ENCODE measurements around the gene CYP3A5. TPM values are rescaled to one million over a fixed set of nuclear protein-coding genes. Genes with fewer than 3 reads are reported as not detected.
A peak's percentile ranks its signal among the peaks of the same experiment; 100 is the strongest.

Gene CYP3A5
- total and polyA plus RNA-seq, 2 of the 13 experiments (the other 11 are each of a cell fraction or from before 2014, with no cell fraction given) = 5.7 to 9.3 TPM

DNA sequence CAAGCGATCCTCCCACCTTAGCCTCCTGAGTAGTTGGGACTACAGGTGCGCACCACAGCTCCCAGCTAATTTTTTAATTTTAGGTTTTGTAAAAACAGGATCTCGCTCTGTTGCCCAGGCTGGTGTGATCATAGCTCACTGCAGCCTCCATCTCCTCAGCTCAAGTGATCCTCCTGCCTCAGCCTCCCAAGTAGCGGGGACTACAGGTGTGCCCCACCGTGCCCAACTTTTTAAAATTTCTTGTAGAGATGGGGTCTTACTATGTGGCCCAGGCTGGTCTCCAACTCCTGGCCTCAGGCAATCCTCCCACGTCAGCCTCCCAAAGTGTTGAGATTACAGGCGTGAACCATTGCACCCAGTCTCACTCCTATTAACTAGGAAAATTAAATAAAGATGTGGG is 74.3 kb downstream of the CYP3A5 start:
- BruUV-seq (replicated peaks) = no TSS peak
- Histone ChIP-seq H3K27ac (ENCODE audit: extremely low read length, insufficient read depth, low read length) (no peak overlapping the region), H3K9ac (ENCODE audit: insufficient read depth, low read depth, low read length) (no peak overlapping the region), H2AFZ (ENCODE audit: low read length) (no peak overlapping the region), H3K79me2 (ENCODE audit: insufficient read depth, low read length) (no peaks in the 10 kb centered on the region), H3K4me2 (ENCODE audit: low read depth, low read length) (no peak overlapping the region), H4K20me1 (ENCODE audit: insufficient read depth, low read length) (no peaks in the 10 kb centered on the region), H3K36me3 (replicated peaks in 1 of 2; ENCODE audit: control insufficient read depth in 1 of 2, insufficient read depth in 2 of 2, low read length in 2 of 2) (no peaks in the 10 kb centered on the region), H3K4me3 (replicated peaks in 1 of 3; ENCODE audit: insufficient read depth in 1 of 3, low read depth in 2 of 3, low read length in 3 of 3) (no peak overlapping the region), H3K4me1 (ENCODE audit: insufficient read depth, low read length) (peaks cover 30% of the 10 kb centered on the region), H3K9me3 (ENCODE audit: low read length) (no peaks in the 10 kb centered on the region), H3K27me3 (ENCODE audit: control insufficient read depth in 1 of 2, insufficient read depth in 2 of 2, low read length in 2 of 2) (no peaks in the 10 kb centered on the region)
- ChIA-PET POLR2A (interaction anchor here (1.1 kb wide), 1 partner anchor 47 kb away, joined by 3 read pairs; the partner anchor contains the start of gene ZNF655), CTCF (ENCODE audit: low intra/inter-chr PET ratio, low total read pairs) (no interaction called here)
- FAIRE-seq (no peak), ATAC-seq (no peak), DNase-seq (ENCODE audit: low spot score) (no peak)
- TF ChIP-seq ZNF263 (CRISPR knock-in tag; IDR thresholded peaks at IDR 0.05) (no peak), RAD51 (IDR thresholded peaks at IDR 0.05; ENCODE audit: borderline replicate concordance) (no peak)
- intact Hi-C loops (cut with micrococcal nuclease; ENCODE audit: unreplicated experiment) (no loop called here), in situ Hi-C loops (cut with HindIII; ENCODE audit: extremely low pct_ligation_motif_present, low pct_unique_long_range_greater_than_20kb) (no loop called here)
- 94% methylated on average over 7 of the region's 7 CpGs for WGBS (ENCODE audit: low lambda C conversion rate)

DNA sequence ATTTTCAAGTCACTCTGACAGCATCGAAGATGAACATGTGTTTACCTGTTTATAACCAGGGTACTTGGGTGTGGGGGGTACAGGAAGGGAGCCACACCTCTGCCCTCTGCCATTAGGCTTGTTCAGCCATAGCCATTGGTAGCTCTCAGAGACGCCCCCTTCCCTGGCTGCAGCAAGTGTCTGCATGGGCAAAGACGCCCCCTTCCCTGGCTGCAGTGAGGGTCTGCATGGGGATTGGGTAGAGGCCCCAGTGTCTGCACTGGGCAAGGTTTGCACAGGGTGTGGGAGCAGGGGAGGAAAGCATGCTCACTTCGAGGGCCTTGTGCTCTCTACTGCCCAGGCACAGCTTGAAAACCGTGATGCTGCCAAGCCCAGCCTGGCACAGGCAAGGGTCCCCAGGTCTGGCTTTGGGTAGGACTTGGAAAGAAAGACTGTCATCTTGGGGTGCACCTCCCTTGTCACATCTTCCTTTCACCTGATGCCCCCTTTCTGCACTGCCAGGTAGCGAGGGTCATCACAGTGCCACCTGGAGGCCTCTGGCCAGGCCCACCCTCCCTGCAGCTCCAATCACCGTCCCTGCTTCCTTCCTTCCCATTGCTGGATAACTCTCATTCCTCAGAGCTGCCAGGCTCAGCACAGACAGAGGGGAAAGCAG is 78.0 kb downstream of the CYP3A5 start:
- Histone ChIP-seq H3K27me3 (ENCODE audit: control insufficient read depth in 1 of 2, insufficient read depth in 2 of 2, low read length in 2 of 2) (no peaks in the 10 kb centered on the region), H3K36me3 (replicated peaks in 1 of 2; ENCODE audit: control insufficient read depth in 1 of 2, insufficient read depth in 2 of 2, low read length in 2 of 2) (no peaks in the 10 kb centered on the region), H3K4me1 (ENCODE audit: insufficient read depth, low read length) (peaks cover 24% of the 10 kb centered on the region), H3K9ac (ENCODE audit: insufficient read depth, low read depth, low read length) (no peak overlapping the region), H3K79me2 (ENCODE audit: insufficient read depth, low read length) (no peaks in the 10 kb centered on the region), H3K9me3 (ENCODE audit: low read length) (no peaks in the 10 kb centered on the region), H3K4me2 (ENCODE audit: low read depth, low read length) (peak overlapping the region; percentile 72; the same call in 1 of the 2 replicates), H3K27ac (ENCODE audit: extremely low read length, insufficient read depth, low read length) (no peak overlapping the region), H2AFZ (ENCODE audit: low read length) (no peak overlapping the region), H4K20me1 (ENCODE audit: insufficient read depth, low read length) (no peaks in the 10 kb centered on the region), H3K4me3 (replicated peaks in 1 of 3; ENCODE audit: insufficient read depth in 1 of 3, low read depth in 2 of 3, low read length in 3 of 3) (no peak overlapping the region)
- no TSS peak for BruUV-seq (replicated peaks)
- in situ Hi-C loops (cut with HindIII; ENCODE audit: extremely low pct_ligation_motif_present, low pct_unique_long_range_greater_than_20kb) = no loop called here
- intact Hi-C loops (cut with micrococcal nuclease; ENCODE audit: unreplicated experiment) = loop anchor here (1.0 kb wide), 1 partner anchor 14 kb away; no protein-coding TSS in a partner anchor
- WGBS (ENCODE audit: low lambda C conversion rate) = 48% methylated on average over 3 of the region's 7 CpGs
- DNase-seq (ENCODE audit: low spot score) = no peak
- no peak for FAIRE-seq
- POLR2A ChIA-PET = interaction anchor here (1.6 kb wide), 1 partner anchor 43 kb away, joined by 5 read pairs; the partner anchor contains the start of gene ZNF655
- CTCF ChIA-PET (ENCODE audit: low intra/inter-chr PET ratio, low total read pairs) = interaction anchor here (1.0 kb wide), 1 partner anchor 76 kb away, joined by 3 read pairs; no protein-coding TSS in a partner anchor
- ATAC-seq = peak; percentile 75
- TF ChIP-seq FOXA3 (CRISPR knock-in tag; IDR thresholded peaks at IDR 0.05) (no peak), ZNF616 (CRISPR knock-in tag; IDR thresholded peaks at IDR 0.05; ENCODE audit: low read depth) (no peak), ZNF773 (CRISPR knock-in tag; IDR thresholded peaks at IDR 0.05; ENCODE audit: borderline replicate concordance) (no peak), HCFC1 (IDR thresholded peaks at IDR 0.05; ENCODE audit: low read depth, low read length) (no peak), PHF8 (CRISPR knock-in tag; IDR thresholded peaks at IDR 0.05) (no peak), ZSCAN31 (CRISPR knock-in tag; IDR thresholded peaks at IDR 0.05; ENCODE audit: low read depth) (no peak), SP1 (IDR thresholded peaks at IDR 0.05) (no peak), SP1 (CRISPR knock-in tag; IDR thresholded peaks at IDR 0.05) (no peak), ADNP (CRISPR knock-in tag; IDR thresholded peaks at IDR 0.05) (no peak), KLF12 (CRISPR knock-in tag; IDR thresholded peaks at IDR 0.05; ENCODE audit: borderline replicate concordance) (no peak), IKZF4 (CRISPR knock-in tag; IDR thresholded peaks at IDR 0.05; ENCODE audit: borderline replicate concordance, low read depth, not compliant biosample characterization) (no peak), ZBTB20 (CRISPR knock-in tag; IDR thresholded peaks at IDR 0.05; ENCODE audit: borderline replicate concordance, low read depth) (no peak), ELF3 (CRISPR knock-in tag; IDR thresholded peaks at IDR 0.05) (no peak), HNRNPL (IDR thresholded peaks at IDR 0.05; ENCODE audit: low read depth, low read length) (0 out of 2 replicates have a peak, but pooled peaks have one; percentile 38)
- TF ChIP-seq, protein P1, sequence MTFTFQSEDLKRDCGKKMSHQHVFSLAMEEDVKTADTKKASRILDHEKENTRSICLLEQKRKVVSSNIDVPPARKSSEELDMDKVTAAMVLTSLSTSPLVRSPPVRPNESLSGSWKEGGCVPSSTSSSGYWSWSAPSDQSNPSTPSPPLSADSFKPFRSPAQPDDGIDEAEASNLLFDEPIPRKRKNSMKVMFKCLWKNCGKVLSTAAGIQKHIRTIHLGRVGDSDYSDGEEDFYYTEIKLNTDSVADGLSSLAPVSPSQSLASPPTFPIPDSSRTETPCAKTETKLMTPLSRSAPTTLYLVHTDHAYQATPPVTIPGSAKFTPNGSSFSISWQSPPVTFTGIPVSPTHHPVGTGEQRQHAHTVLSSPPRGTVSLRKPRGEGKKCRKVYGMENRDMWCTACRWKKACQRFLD (CRISPR knock-in tag; IDR thresholded peaks at IDR 0.05; ENCODE audit: borderline replicate concordance) = no peak
- TF ChIP-seq, protein P2, sequence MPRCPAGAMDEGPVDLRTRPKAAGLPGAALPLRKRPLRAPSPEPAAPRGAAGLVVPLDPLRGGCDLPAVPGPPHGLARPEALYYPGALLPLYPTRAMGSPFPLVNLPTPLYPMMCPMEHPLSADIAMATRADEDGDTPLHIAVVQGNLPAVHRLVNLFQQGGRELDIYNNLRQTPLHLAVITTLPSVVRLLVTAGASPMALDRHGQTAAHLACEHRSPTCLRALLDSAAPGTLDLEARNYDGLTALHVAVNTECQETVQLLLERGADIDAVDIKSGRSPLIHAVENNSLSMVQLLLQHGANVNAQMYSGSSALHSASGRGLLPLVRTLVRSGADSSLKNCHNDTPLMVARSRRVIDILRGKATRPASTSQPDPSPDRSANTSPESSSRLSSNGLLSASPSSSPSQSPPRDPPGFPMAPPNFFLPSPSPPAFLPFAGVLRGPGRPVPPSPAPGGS (CRISPR knock-in tag; IDR thresholded peaks at IDR 0.05) = no peak

All from HepG2 (cell line).